GM20000 (cell line): Measurements from ENCODE around the gene SMAD4.

Experiments used
- DNase-seq: peaks from one replicate; pipeline ENCODE4 v3.0.0; 2012; ENCODE audit warnings: low spot score
- CTCF ChIP-seq: IDR thresholded peaks from 2 replicates; pipeline ENCODE4 v1.5.1; 2012; ENCODE audit warnings: mild to moderate bottlenecking, control low read depth; ENCODE audit errors: extremely low read depth, missing control alignments

SMAD4 gene

GRCh38 chr18:51039138-51040112, 9.4 kb downstream of the SMAD4 start:
- no peak for TF ChIP-seq CTCF
- DNase-seq, result peak; percentile 32

GRCh38 chr18:51041677-51042352, 11.8 kb downstream of the SMAD4 start:
- TF ChIP-seq CTCF, result no peak

GRCh38 chr18:51044928-51045585, 15.0 kb downstream of the SMAD4 start:
- DNase-seq, result no peak
- TF ChIP-seq CTCF, result no peak

More at GRCh38 chr18:51041677-51042352, 11.8 kb downstream of the SMAD4 start:
- no peak for DNase-seq

GRCh38 chr18:51048190-51048589, 18.2 kb downstream of the SMAD4 start:
- no peak for DNase-seq
- no peak for TF ChIP-seq CTCF

GRCh38 chr18:51049137-51049536, 19.1 kb downstream of the SMAD4 start:
- no peak for DNase-seq
- TF ChIP-seq CTCF, result no peak

- DNase-seq, result no peak
- TF ChIP-seq CTCF, result peak; percentile 56
These were observed 21.2 kb downstream of the SMAD4 start for GRCh38 chr18:51051105-51051712.
